Left colon (tissue), 2 donors: Measurements from ENCODE around the gene CLEC10A. TPM values are rescaled to one million over a fixed set of nuclear protein-coding genes. Genes with fewer than 3 reads are reported as not detected.
A peak's percentile ranks its signal among the peaks of the same experiment; 100 is the strongest.
"Not testable (repeated sequence)": the region's sequence is repeated elsewhere in the genome, so short reads cannot be mapped to it uniquely, and the experiment has no call there.

Experiments used
- ATAC-seq: fragments of 200-7000 bp; cut with Tn5 transposase; one replicate; pipeline ENCODE4 v1.9.1; 2020; ENCODE audit warnings: mild to moderate bottlenecking, moderate library complexity
- DNase-seq, 2 donors: peaks; one replicate each; pipeline ENCODE4 v3.0.0-alpha.2; 2020
- intact Hi-C, 2 donors: fragments of 100-400 bp; cut with DNase I in 1 of 2; cut with micrococcal nuclease in 1 of 2; formaldehyde crosslinking; loops; one replicate each; pipeline versions ENCODE4 v1.11.2 to v1.14.0; 2022; cut with DNase I, micrococcal nuclease
- total RNA-seq, 2 donors: library from RNA; stranded (reverse); fragmentation: NEBNext Ultra II Directional; extraction: Animal tissue kit (Norgen Biotek cat#: 25700); gene quantifications; one replicate each; pipeline ENCODE4 v1.2.1, GENCODE V29; 2021
- donor health status: DM: no; HTN: no; CAD: no.
- donor health status: DM: yes; HTN: yes; CAD: no.

Gene CLEC10A
- total RNA-seq, 2 donors from 2014 or later: 4.2 to 7.6 TPM

- ATAC-seq (no peak), DNase-seq (no peak)
- intact Hi-C loops: no loop called here
These were observed 30.7 kb upstream of the CLEC10A start for GRCh38 chr17:7110617-7111306.

- intact Hi-C loops: no loop called here
- ATAC-seq: no peak
- no peak for DNase-seq
These were observed 29.6 kb upstream of the CLEC10A start for GRCh38 chr17:7109461-7110322.

- DNase-seq: no peak
- no peak for ATAC-seq
- intact Hi-C loops: no loop called here
These were observed 28.9 kb upstream of the CLEC10A start for GRCh38 chr17:7108981-7109380.

GRCh38 chr17:7108560-7108925 lies 28.5 kb upstream of the CLEC10A start:
- no peak for ATAC-seq
- intact Hi-C loops: no loop called here
- DNase-seq: no peak

- no peak for ATAC-seq
- no peak for DNase-seq
- intact Hi-C loops: no loop called here
These were observed 27.9 kb upstream of the CLEC10A start for GRCh38 chr17:7107795-7108559.

GRCh38 chr17:7107012-7107754 lies 27.1 kb upstream of the CLEC10A start:
- DNase-seq (no peak), ATAC-seq (peak; percentile 46)
- intact Hi-C loops: no loop called here

- DNase-seq (no peak), ATAC-seq (no peak)
- intact Hi-C loops: no loop called here
These were observed 22.4 kb upstream of the CLEC10A start for GRCh38 chr17:7102421-7102820.

GRCh38 chr17:7101531-7101930 lies 21.5 kb upstream of the CLEC10A start:
- intact Hi-C loops: no loop called here
- DNase-seq (no peak), ATAC-seq (no peak)

- DNase-seq, intact Hi-C loops, ATAC-seq: not testable (repeated sequence)
These were observed 20.8 kb upstream of the CLEC10A start for GRCh38 chr17:7100641-7101379.

GRCh38 chr17:7098802-7099459 lies 18.9 kb upstream of the CLEC10A start:
- intact Hi-C loops: no loop called here
- DNase-seq: no peak
- ATAC-seq: no peak

GRCh38 chr17:7097940-7098339 lies 17.9 kb upstream of the CLEC10A start:
- intact Hi-C loops: no loop called here
- ATAC-seq (no peak), DNase-seq (no peak)

- intact Hi-C loops: no loop called here
- DNase-seq (no peak), ATAC-seq (no peak)
These were observed 15.6 kb upstream of the CLEC10A start for GRCh38 chr17:7095625-7096024.

GRCh38 chr17:7094652-7095019 lies 14.6 kb upstream of the CLEC10A start:
- intact Hi-C loops: no loop called here
- DNase-seq (no peak), ATAC-seq (no peak)

- intact Hi-C loops, DNase-seq, ATAC-seq: not testable (repeated sequence)
These were observed 11.4 kb upstream of the CLEC10A start for GRCh38 chr17:7091311-7092005.

- intact Hi-C loops, ATAC-seq, DNase-seq: not testable (repeated sequence)
These were observed 9.5 kb upstream of the CLEC10A start for GRCh38 chr17:7089570-7089969.

- intact Hi-C loops, DNase-seq, ATAC-seq: not testable (repeated sequence)
These were observed 8.4 kb upstream of the CLEC10A start for GRCh38 chr17:7088442-7088841.

- DNase-seq: no peak
- intact Hi-C loops: no loop called here
- ATAC-seq: no peak
These were observed 4.0 kb upstream of the CLEC10A start for GRCh38 chr17:7084088-7084487.
